ENCODE data around the gene ASAH2.

DNA sequence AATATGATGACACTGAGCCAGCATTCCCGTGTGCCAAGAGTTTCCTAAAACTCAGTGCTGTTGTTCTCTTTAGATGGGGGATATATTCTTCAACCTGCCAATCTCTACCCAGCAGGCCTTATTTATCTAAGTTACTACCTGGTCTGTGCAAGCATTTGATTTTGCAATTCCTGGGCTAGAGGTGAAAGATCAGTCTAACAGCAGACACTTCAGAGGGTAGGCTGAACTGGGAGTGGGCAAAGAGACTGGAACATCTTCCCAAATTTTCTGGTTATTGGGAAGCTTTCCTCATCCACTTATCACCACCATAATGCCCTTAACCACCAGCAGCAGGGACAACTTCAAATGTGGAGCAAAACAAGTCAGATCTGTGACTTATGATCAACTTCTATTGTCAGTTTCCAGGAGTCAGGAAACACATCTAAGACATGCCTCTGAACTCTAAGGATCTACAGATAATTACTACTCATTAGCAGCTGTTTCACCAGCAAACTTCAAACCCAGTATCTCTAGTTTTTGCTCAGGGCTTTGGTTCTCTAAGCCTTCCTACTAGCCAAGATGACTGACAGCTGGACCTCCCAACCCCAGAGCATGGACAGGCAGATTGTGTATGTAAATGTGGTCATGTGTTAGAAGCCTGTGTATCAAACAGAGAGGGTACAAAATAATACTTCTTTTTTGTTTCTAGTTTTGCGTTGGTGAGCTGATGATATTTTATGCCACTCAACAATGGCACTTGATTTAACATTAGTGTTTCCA is 1.0 kb downstream of the ASAH2 start:
- TF ChIP-seq, protein P1, sequence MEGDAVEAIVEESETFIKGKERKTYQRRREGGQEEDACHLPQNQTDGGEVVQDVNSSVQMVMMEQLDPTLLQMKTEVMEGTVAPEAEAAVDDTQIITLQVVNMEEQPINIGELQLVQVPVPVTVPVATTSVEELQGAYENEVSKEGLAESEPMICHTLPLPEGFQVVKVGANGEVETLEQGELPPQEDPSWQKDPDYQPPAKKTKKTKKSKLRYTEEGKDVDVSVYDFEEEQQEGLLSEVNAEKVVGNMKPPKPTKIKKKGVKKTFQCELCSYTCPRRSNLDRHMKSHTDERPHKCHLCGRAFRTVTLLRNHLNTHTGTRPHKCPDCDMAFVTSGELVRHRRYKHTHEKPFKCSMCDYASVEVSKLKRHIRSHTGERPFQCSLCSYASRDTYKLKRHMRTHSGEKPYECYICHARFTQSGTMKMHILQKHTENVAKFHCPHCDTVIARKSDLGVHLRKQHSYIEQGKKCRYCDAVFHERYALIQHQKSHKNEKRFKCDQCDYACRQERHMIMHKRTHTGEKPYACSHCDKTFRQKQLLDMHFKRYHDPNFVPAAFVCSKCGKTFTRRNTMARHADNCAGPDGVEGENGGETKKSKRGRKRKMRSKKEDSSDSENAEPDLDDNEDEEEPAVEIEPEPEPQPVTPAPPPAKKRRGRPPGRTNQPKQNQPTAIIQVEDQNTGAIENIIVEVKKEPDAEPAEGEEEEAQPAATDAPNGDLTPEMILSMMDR (IDR thresholded peaks at IDR 0.05; ENCODE audit: poor library complexity, severe bottlenecking): no peak
- TF ChIP-seq, protein P2, sequence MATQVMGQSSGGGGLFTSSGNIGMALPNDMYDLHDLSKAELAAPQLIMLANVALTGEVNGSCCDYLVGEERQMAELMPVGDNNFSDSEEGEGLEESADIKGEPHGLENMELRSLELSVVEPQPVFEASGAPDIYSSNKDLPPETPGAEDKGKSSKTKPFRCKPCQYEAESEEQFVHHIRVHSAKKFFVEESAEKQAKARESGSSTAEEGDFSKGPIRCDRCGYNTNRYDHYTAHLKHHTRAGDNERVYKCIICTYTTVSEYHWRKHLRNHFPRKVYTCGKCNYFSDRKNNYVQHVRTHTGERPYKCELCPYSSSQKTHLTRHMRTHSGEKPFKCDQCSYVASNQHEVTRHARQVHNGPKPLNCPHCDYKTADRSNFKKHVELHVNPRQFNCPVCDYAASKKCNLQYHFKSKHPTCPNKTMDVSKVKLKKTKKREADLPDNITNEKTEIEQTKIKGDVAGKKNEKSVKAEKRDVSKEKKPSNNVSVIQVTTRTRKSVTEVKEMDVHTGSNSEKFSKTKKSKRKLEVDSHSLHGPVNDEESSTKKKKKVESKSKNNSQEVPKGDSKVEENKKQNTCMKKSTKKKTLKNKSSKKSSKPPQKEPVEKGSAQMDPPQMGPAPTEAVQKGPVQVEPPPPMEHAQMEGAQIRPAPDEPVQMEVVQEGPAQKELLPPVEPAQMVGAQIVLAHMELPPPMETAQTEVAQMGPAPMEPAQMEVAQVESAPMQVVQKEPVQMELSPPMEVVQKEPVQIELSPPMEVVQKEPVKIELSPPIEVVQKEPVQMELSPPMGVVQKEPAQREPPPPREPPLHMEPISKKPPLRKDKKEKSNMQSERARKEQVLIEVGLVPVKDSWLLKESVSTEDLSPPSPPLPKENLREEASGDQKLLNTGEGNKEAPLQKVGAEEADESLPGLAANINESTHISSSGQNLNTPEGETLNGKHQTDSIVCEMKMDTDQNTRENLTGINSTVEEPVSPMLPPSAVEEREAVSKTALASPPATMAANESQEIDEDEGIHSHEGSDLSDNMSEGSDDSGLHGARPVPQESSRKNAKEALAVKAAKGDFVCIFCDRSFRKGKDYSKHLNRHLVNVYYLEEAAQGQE (IDR thresholded peaks at IDR 0.05; ENCODE audit: borderline replicate concordance): no peak
- no peak for TF ChIP-seq EZH2 (IDR thresholded peaks at IDR 0.05; ENCODE audit: borderline replicate concordance, insufficient read depth, low read length, poor library complexity, severe bottlenecking)
- TF ChIP-seq POLR2AphosphoS5 (IDR thresholded peaks at IDR 0.05): no peak
- no peak for TF ChIP-seq EP300 (conservative IDR thresholded peaks at IDR 0.05; ENCODE audit: poor library complexity, severe bottlenecking)
- TF ChIP-seq MXI1 (conservative IDR thresholded peaks at IDR 0.05; ENCODE audit: poor library complexity, severe bottlenecking): no peak
- TF ChIP-seq SMC3 (conservative IDR thresholded peaks at IDR 0.05; ENCODE audit: poor library complexity): no peak

Data from neural cell (in vitro differentiated cells).